NCI-H2196 treated with DMSO at 0.1 percent for 48 hours (cell line): ENCODE measurements around the gene THUMPD2.

ENCODE experiments used
- DNase-seq: peaks from one replicate; lab custom pipeline; 2025; ENCODE audit not compliant: unreplicated experiment; lab: John Stamatoyannopoulos, UW

The THUMPD2 gene

DNA sequence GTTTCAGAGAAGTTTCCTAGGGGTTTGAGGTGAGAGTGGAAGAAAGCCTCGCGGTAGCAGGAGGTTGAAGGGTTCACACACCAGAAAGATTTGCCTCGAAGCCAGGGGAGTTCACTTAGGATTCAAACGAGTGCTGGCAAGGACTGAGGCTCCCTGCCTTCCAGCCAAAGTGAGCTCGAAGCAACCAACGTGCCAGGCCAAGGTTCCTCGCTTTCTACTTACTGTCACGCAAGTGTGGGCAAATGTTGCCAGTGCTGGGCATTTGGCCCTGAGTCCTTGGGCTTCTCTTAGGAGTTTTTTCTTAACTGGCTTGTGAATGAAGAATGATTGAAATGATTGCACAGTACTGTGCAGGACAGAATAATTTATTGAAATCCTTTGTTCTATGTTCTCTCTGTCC lies 59.7 kb downstream of the THUMPD2 start:
- DNase-seq: no peak

DNA sequence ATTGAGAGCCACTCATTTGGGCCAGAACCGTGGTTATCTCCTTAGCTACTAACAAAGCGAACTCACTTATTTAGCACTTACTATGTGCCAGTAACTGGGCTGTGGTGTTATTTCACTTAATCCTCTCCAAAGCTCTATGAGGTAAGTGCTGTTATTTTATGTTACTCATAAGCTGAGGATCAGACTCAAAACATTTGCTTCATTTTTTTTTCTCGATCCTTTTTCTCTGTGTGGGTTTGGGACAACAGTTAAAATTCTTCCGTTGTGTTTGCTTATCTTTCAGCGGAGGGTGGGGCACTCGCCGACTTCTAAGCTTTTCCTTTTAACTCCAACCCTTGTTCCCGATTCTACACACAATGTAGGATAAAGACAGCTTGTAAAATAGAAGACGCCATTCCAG lies 60.6 kb downstream of the THUMPD2 start:
- DNase-seq: no peak

DNA sequence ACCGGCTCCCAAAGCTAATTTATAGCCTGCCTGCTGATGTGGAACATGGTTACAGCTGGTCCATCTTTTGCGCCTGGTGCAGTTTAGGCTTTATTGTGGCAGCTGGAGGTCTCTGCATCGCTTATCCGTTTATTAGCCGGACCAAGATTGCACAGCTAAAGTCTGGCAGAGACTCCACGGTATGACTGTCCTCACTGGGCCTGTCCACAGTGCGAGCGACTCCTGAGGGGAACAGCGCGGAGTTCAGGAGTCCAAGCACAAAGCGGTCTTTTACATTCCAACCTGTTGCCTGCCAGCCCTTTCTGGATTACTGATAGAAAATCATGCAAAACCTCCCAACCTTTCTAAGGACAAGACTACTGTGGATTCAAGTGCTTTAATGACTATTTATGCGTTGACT lies 62.0 kb downstream of the THUMPD2 start:
- no peak for DNase-seq

DNA sequence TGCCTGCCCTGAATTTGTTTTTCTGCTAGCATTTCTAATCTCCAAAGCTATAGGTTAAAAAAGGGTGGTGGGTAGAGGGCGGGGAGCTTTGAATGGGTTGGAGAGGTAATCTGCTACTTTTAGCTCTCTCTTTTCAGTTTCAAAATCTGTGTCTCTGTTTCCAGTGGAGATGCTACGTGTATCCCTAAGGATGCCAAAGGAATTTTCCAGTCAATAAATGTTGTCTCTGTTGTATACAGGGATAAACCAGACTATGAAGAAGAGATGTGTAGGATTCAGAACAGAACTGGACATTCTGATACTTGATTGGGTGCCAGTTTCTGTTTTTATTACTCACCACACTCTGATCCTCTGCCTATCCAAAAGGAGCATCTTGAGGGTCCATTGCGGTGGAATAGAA lies 63.2 kb downstream of the THUMPD2 start:
- no peak for DNase-seq

DNA sequence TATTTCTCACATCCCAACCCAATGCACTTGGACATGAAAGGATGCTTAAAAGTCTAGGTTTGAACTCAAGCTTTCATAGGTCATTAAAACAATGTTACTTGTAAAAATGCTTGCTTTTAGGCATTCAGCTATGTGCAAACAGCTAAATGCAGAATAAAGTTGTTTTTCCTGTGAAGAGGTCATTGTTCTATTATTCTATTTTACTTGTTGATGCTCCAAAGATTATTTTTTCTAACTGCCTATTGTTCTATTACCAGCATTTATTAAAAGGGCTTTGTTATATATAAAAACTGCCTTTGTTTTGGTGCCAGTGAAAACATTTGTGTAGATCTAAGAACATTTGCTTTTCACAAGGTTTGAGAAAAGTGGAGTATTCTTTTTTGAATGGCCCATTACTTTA lies 64.0 kb downstream of the THUMPD2 start:
- DNase-seq: no peak

DNA sequence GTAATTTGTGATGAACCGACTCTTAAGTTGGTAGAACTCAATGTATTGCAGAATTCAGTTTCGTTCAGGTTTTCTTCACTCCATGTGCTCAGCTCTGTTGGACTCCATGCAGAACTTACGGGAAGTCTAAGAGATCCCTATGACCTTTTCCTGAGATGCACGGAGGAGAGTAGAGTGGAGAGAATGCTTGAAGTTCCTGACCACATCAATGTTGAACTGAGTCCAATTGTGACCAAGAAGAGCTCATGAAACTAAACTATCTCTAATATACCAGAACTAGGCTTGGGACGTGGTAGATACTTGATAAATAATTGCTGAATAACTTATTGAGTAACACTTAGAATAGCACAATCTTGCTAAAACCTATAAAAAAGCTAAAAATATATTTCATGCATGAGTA lies 66.1 kb downstream of the THUMPD2 start:
- no peak for DNase-seq

DNA sequence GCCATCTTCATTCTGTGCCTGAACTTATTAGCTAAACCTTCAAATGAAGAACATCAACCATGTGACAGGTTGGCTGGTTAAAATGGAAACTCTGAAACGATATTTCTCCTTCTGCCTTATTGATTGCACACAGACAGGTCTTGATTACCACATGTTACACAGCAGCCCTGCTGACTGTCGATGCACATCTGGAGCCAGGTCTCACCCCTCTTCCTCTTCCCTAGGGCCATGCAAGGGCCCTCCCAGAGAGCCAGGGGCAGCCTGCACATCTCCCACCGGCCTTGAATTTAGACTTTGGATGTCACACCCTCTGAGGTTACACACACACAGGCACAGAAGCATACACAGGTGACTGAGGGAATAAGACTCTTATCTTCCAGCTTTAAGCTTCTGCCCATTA lies 68.3 kb downstream of the THUMPD2 start:
- no peak for DNase-seq

DNA sequence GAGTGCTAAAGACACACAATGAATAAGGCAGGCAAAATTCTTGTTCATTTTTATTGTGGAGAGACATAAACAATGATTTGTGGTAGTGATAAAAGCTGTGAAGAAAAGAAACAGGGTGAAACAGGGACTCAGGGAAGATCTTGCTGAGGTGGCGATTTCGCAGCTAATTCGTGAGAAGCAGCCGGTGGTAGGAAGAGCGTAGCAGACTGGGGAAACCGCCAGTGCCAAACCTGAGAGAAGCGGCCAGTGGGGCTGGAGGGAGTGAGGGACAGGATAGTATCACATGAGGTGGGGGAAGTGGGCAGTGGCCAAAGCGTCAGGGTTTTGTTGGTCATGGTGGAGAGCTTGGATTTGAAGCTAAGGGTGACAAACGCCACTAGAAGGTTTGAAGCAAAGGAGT lies 71.1 kb downstream of the THUMPD2 start:
- DNase-seq: no peak

DNA sequence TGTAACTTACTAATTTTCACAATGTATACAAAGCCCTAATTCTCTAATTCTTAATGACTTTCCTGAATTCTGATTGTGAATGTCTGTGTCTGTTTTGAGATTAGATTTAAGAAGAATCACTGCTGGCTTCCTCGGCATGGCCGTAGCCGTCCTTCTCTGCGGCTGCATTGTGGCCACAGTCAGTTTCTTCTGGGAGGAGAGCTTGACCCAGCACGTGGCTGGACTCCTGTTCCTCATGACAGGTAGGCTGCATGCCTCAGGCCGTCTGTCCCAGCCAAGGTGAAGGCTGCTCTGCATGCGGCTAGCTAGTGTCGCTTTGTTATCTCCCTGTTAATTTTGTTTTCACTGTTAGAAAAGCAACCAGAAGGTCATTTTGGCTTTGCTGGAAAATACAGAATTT lies 72.1 kb downstream of the THUMPD2 start:
- no peak for DNase-seq

DNA sequence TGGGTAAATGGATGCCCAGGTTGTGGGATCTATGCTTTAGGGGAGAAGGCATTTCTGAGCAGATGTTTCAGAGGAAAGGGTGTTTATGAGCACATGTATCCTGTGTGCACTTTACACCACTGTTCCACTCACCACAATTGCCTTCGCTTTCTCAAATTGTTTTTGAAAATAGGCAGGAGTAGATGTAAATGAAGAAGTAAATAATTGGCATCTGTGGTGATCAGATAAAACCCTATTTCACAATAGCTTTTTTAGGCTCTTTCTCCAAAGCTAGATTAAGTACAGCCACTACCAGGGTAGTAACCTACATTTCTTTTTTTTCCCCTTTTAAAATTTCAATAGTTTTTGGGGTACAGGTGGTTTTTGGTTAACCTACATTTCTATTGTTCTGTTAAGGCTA lies 72.7 kb downstream of the THUMPD2 start:
- no peak for DNase-seq

DNA sequence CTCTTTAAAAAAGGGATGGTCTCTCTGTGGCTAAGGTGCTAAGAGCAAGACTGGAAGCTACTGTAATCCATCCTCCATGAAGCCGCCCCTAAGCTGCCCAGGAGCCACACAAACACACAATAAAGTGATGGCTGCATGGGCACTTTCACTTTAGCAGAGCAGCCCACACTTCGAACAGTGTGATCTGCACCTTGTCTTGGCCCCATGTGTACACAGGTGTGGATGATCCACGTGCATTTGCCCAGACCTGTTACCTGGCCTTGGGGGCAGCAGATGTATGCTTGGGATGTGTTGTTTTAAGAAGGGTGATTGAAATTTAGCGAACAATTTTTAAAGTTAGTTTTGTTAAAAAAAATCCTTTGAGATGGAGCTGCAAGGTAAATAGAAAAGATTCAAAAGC lies 73.4 kb downstream of the THUMPD2 start:
- DNase-seq: no peak

DNA sequence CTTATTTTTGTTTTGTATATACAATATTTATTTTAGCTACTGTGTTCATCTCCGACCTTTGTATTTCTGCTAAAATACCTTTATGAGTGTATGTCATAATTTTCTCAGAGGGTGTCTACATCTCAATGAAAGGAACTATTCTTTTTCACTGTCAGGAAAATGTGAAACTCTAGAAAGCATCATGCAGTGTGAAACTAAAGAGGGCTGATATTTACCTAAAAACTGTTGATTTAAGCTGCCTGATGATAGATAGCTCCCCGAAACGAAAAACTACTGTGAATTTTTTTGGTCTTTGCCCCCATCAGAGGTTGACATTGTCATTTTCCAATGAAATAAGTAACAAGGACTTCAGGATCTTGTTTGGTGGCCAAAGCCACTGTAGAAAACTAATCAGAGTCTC lies 74.5 kb downstream of the THUMPD2 start:
- DNase-seq: no peak

DNA sequence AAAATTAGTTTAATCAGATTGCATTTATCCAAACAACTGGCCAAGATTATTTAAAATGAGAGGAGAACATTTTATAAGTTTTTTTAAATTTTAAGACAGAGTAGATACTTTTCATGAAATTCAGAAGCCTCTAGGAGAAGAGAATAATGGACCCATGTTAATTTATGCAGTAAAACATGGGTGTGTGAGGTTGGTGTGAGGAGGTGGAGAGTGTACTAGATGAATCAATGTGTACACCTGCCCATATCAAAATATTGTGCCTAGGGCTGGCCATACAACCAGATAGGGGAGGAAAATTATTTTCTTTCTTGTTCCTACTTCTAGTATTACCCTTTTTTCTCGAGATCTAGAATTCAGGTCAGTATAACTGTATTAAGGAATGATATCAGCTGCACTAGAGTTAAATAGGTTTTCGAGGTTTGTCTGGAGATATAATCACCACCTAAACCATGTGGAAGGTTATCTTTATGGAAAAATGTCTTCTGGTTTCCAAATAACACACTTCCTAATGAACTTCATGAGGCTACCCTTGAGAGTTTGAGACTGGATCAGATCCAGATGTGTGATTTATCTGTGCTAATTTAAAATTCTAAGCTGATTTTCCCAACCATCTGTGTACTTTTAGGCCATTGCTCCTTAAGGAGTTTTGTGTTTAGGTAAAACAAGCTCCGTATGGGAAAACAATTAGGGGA lies 75.7 kb downstream of the THUMPD2 start:
- no peak for DNase-seq

DNA sequence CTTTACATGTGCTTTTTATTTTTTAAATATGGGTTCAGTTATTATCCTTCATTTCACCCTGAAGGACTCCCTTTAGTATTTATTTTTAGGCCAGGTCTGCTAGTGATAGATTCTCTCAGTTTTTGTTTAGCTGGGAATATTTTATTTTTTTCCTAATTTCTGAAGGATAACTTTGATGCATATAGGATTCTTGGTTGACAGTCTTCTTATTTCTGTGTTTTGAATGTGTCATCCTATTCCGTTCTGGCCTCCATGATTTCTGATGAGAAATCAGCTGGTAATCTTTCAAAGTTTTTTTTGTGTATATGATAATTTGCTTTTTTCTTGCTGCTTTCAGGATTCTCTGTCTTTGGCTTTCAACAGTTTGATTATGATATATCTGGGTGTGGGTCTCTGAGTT lies 77.9 kb downstream of the THUMPD2 start:
- DNase-seq: no peak

DNA sequence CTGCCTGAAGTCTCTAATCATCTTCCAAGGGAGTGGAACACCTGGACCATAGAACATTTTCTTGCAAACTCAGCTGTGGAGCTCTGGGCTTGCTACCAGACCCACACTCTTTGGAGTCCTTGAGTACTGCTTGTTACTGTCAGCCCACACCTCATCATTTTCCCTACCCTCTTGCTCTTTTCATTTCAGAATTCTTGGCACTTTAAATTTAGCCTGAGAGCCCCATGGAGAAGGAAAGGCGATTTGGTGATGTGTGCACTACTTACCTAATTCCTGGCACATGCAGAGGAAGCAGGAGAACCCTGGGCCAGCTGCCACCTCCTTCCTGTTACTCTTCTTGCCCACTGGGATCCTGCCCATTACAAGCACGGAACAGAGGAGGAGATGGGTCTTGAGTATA lies 81.6 kb downstream of the THUMPD2 start:
- no peak for DNase-seq

DNA sequence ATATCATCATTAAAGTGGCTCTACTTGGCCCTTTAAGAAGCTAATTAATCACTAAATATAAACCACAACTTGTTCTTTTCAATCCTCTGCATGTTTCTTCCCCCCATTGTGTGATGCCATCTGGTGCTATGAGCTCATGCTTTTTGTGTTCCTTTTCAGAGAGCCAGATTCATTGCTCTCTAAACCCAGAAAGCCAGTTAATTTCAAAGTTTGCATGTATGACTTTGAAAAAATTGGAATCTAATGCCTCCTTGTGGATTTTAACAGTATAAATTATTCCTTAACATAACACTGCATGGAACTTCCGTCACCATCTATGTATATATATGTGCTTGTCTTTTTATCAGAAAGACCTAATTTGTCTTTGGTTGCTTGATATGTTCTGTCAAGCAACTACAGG lies 82.2 kb downstream of the THUMPD2 start:
- DNase-seq: peak; percentile 6

DNA sequence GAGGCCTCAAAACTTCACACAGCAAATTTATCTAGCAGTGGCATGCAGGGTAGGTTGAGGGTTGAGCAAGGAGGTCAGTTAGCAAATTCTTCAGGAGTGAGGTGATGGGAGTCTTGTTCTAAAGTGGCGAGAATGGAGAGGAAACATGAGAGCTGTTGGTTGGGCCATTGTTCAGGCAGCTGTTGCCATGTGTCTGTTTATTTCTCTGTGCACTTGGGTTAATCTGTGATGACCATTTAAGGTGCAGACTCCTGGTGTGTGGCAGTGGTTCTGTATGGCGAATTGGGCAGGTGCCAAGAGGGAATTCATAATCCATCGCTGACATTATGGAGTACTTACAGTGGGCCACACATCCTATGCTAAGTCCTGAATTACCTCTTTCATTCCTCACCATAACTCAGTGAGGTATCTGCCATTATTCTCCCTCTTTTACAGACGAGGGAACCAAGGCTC lies 82.9 kb downstream of the THUMPD2 start:
- DNase-seq: peak; percentile 49

DNA sequence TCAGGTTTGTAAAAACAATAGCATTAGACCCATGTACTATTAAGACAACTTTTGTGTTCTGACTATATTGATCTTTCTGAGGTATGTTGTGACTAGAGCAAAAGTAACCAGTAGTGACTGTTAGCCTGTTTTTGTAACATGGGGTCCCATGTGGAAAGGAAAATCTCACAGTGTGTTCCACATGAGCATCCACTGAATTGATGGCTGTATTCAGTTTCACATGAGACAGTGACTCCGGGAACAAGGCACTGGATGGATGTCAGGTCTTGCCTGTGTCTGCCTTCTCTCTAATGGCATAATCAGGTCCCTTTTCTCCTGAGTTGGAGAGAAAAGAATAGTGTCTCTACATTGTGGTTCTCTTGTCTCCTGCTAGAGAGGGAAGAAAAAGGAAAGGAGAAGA lies 85.8 kb downstream of the THUMPD2 start:
- no peak for DNase-seq

DNA sequence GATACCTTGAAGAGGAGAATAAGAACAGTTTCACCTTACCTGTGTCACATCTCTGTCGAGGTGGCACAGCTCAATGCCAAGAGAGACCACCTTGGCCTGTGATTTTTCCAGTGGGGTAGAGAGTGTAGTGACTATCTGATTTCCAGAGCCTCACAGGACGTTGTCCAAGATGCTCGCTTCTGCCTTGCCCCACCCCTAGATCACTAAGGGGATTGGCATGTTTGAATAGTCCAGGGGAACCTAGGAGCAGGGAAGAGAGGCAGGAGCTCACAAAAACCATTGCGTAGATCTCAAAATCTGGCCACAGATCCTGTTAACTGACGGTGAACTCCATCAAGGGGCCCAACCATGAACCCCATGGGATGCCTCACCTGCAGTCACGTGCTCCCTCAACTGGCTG lies 89.2 kb downstream of the THUMPD2 start:
- DNase-seq: no peak

DNA sequence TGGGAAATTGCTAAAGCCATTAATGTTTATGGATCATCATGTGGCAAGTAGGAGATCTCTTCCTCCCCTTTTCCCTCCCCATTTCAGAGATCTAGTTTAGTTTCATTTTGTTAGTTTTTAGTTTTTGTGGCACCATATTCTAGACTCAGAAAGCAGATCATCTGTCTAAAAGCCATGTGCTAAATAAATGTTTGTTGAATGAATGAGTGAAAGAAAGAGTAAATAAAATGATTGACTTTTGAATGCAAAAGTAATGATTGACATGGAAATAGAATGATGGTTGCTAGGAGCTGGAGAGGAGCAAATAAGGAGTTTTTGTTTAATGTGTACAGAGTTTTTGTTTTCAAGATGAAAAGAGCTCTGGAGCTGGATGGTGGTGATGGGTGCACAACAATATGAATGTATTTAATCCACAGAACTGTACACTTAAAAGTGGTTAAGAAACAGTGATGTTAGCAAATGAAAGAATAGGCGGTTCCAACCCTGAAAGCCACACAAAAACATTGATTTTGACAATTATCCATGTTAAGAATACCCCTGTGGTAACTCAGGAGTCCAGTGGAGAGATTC lies 89.7 kb downstream of the THUMPD2 start:
- no peak for DNase-seq

DNA sequence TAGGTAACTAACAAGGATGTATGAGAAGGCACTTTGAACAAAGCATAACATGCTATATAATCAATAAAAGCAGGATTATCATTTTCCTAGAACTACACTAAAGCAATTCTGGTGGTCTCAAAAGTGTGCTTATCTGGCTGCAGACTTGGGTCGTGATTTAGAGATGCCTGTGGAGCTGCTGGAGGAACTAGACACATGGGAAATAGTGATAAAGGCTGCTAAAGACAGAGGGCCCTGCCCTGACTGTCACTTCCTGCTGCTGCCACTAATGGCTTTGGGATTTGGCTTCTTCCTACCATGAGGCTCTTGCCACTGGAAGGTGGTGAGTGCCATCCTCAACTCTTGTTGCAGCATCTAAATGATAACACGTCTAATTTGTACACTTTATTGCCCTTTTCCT lies 90.9 kb downstream of the THUMPD2 start:
- no peak for DNase-seq

DNA sequence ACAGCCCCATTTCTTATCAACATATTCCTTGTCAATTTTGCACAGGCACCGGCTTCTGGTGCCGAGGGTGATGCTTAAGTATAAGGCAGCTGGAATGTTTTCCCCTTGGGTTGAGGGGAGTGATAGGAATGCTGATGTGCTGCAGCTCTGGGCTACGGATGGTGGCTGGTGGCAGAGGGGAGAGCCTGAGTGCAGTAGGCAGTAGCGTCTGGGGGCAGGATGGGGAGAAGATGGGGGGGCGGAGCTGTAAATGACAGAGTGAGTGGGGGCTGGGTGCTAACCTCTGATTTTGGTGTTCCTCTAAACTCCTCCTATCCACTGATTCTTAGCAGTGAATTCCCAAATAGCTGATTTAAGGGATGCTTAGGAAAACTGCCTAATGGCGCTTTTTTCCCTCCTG lies 92.6 kb downstream of the THUMPD2 start:
- no peak for DNase-seq
